GM21526 (cell line): Measurements from ENCODE around the gene ROR2.

Experiments used
- ATAC-seq: cut with Tn5 transposase; IDR thresholded peaks from one replicate; pipeline ENCODE4 v1.9.1; 2021; ENCODE audit warnings: moderate library complexity; ENCODE audit not compliant: unreplicated experiment, low FRiP score

Gene ROR2

DNA sequence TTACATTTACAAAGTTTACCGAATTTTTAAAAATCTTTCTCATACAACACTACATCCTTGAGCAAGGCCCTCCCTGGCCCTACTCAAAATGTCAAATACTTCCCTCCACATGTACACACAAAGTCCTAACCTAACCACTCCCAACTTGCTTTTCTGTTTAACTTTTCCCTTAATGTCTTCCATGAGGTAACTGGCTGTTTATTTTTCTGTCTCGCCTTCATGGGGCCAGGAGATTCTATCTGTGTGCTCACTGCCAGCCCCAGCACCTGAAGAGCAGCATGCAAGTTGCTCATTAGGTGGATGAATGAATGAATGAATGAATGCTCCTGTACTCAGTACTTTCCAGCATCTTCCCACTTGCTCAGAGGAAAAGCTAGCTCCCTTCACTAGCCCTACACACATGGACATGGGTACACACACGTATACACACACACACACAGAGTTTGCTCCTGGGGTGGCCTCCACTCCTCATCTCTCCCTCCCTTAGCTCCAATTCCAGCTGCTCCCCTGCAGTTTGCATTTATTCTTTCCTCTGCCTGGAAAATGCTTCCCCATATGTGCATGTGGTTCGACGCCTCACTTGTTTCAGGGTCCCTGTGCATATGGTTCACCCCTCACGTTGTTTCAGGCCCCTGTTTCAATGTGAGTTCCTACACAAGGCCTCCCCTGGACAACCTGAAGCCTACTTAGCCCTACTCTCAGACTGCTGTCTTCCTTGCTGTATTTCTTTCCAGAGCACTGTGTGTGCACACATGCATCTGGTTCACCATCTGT, 165.2 kb downstream of the ROR2 start:
- no peak for ATAC-seq

DNA sequence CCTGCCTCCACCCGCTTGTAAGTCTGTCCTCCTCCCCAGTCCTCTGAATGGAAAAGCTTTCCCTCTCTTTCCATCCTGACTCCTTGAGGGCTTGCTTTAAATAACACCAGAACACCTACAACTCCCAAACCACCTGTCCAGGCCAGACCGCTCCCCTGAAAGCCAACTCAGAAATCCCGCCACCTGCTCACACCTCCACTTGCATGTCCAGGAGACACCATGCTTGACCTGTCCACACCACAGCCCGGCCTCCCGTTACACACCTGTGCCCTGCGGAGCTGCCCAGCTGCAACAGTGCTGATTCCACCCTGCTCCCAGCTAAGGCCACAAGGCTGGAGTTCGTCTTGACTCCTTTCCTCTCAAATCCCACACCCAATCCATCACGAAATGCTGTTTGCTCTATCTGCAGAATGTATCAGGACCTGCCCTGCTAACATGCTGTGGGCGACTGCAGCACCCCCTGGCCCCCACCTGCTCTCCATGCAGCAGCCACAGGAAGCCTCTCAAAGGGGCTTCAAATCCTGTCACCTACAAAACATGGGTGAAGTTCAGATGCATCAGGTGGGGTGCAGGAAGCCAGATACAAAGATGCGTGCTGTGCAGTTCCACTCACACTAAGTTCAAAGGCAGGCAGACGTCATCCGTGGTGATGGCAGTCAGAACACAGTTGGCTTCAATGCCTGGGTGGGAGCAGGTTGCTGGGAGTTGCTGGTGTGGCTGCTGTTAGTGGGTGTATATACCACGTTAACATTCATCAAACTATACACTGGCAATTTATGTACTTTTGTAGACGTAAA, 166.0 kb downstream of the ROR2 start:
- no peak for ATAC-seq

DNA sequence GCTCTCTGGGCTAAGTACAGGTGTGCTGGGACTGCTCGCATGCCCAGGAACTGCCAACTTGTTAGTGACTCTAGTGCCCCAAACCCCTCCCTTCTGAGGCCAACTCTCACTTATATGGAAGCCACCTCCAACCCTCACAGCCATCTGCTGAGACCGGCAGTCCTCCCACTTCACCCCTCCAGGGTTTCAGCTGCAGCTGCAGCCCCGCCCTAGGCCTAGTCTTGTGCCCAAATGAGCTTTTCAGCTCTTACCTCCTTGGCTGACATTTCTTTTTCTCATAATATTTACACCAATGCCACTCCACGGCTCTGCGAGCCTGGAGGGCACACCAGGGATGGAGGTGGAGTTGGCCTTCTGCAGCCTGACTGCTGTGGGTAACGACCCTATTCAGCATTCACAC, 166.6 kb downstream of the ROR2 start:
- no peak for ATAC-seq

DNA sequence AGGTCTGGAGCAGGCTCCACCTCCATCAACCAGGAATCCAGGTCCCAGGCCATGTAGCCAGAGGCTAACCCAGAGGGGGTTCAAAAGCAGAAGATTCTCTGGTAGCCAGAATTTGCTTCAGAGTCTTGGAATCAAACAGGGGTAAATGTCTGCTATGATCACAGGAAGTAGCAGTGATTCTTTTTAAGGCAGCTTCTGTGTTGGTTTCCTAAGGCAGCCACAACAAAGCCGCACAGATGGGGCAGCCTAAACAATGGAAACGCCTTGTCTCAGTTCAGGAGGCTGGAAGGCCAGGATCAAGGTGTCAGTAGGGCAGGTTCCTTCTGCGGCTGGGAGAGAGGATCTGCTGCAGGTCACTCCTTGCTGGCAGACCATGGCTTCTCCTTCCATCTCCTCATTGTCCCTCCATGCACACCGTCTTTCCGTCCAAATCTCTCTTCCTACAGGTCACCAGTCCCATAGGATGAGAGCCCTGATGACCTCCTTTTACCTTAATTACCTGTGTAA, 167.3 kb downstream of the ROR2 start:
- no peak for ATAC-seq

DNA sequence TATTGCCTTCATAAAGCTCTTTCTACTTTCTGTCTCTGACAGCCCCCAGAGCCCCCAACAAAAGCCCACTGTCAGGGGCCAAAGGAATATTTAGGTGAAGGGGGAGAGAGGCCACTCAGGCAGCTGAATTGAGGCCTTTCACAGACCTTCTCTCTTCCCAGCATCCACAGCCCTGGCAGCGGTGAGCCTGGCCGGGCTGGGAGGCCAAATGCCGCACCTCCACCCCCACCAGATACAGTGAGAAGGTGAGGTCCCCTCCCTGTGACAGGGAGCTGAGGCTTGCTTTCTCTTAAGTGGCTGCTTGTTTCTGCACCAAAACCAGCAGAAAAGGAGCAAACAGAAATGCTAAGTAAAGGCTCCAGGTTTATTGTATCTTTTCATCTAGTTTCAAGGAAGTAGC, 168.1 kb downstream of the ROR2 start:
- ATAC-seq: no peak

DNA sequence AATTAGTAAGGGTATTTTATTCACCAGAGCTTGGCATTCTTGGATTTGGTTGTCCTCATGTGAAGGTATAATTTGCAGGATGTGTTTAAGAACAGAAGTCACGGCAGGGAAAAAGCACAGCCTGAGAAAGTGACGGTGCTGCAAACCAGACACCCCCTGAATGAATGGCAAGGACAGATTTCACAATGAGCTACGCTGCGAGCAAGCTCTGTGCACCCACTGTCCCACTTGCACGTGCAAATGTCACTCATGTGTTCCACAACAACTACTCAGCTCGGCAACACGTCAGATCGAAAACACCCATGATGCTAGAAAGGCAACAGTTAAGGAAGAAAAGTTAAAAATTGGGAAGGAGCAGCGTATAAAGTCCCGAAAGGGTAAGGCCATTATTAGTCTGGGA, 168.9 kb downstream of the ROR2 start:
- no peak for ATAC-seq

DNA sequence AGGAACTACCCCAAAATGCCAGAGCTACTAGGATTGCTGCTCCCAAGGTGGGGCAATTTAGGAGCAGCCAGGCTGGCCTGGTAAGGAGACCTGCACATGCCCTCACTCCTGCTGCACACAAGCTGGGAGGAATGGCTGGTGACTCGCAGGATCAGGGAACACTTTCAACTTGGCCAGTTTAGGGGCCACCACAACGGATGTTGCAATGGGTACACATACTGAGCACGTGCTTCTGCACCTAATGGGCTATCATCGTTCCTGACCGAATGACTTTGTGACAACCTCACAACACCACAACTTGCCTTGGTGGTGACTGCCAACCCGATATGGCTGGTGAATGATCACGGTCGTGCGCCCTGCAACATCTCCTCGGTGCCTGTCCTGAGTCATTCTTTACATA, 172.0 kb downstream of the ROR2 start:
- no peak for ATAC-seq

DNA sequence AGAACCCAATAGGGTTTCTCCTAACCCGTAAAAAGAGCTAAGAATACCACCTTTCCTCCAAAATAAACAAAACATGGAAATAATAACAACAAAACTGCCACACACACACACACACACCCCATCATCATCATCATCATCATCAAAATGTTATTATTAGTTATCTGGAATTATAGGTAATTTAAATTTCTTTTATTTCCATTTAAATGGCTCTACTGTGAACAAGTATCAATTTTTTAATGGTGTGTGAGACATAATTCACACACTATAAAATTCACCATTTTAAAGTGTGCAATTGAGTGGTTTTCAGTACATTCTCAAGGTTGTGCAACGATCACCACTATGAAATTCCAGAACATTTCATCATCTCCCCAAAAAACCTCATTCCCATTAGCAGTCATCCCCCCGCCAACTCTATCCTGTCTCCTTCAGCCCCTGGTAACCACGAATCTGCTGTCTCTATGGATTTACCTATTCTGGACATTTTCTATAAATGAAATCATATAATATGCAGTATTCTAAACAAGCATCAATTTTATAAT, 172.7 kb downstream of the ROR2 start:
- ATAC-seq: no peak

DNA sequence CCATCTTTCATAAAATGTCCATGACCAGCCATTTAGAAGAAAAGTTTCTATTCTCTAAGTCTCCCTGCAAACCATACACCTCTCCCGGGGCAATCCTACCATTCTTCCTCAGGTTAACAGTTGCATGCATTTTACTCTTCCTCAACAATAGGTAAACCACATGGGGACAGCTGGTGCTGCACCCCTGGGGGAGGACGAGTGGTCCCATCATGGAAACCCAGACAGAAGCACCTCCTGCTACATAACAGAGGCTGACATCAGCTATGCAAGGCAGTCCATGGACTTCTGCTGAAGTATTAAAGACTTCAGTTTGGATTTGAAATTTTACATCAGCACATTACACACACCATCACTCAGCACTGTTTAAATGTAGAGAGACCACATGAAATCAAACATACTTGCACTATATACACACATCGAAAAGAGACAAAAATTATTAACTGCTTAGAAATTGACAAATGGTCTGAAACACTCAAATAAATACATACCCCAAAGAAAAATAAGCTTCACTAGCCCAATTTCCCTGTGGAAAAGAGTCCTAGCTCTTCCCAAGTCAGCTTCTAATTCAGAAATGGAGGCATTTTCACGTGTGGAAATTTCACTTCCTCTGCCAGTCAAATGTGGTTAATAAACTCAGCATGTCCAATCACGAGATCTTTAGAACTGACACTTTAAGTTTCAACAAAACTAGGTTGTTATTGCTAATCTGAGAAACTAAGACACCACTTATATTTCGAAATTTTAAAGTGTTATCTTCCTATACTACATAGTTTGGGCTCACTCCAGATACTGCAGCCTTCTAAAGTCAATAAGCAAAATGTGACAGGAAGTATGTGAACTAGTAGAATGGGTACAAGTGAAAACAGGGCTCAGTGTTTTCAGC, 173.4 kb downstream of the ROR2 start:
- ATAC-seq: no peak

DNA sequence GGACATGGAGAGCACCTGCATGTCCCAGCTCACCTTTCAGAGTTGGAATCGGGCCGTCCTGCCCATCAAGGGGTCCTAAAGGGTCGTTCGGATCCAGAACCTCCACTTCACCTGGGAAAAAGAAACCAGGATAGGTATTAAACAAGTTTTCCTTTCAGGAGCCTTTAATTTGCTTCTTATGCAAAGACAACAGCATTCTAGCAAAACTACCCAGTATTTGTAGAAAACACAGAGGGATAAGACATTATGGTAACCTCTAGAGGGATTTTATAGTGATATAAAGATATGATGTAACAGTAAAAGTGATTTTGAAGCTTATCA, 174.4 kb downstream of the ROR2 start:
- ATAC-seq: no peak

DNA sequence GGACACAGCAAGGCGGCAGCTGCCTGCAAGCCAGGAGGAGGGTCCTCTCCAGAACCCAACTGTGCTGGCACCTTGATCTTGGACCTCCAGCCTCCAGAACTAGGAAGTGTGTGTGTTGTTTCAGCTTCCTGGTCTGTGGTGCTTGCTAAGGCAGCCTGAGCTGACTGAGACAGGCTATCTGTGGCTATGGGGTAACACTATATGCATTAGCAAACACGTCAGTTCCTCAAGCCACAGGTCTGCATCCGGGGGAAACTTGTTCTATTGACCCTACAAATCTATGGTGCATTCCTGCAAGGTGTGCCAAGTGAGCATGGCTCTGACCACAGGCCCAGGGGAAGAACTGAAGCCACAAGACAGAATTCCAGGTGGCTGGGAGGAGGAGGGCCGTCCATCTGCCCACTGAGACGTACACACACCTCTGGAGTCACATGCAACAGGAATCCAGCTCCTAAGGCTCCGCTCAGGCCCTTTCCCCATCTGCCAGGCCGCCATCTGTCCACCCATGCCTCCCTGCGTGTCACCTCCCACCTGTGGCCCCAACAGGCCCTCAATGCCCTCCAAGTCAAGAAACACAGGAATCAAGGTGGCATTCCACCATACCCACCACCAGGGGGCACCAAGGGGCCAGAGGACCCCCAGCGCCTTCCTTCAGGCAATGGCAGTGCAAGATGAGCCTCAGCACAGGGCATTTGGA, 174.9 kb downstream of the ROR2 start:
- no peak for ATAC-seq

DNA sequence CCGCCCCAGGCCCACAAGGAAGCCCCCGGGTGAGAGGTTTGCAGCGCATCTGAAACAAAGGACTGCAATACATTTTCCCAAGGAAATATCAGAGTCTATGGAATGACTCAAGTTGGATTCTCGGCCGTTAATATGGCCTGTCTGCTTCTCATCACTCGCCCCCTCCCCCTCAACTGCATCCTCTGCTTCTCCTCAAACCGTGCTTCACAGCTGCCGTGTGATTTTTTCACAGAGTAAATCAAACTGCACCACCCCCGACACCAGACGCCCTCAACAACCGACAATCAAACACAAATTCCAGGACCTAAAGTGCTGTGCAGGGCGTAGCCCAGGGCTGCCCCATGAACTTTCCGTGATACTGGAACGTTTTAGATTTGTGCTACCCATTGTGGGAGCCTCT, 176.9 kb downstream of the ROR2 start:
- ATAC-seq: no peak

DNA sequence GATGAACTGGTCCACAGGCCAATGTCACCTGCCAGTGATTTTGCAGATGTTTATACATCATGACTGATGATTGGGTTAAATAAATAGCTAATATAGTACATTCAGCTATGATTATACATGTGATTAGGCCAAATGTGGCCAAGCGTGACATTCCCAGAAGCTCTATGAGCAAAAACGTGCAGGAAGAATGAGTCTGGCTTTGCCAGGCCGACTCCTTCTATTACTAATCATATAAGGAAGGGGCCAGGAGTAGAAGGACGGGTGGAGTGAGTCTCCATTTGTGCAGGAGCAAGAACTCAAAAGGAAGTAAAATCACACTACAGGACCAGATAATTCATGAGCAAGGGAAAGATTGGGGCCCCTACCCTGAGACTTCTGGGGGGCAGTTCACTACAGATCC, 178.2 kb downstream of the ROR2 start:
- no peak for ATAC-seq

DNA sequence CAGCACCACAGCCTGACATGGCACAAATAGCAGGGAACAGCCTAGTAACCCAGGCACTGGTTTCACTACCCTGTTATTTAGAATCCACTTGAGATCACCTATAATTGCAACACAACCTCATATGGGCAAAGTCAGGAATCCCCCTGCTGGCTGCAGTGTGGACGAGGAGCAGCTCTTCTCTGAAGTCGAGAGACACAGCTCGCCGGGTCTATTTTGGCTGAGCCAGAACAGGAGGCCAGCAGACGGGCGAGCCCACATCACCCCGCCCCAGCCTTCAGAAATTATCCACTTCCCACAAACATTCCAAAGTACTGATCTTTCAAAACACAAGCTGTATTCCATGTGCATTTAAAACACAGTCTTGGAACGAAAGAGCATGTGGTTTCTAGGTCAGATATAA, 179.0 kb downstream of the ROR2 start:
- no peak for ATAC-seq

DNA sequence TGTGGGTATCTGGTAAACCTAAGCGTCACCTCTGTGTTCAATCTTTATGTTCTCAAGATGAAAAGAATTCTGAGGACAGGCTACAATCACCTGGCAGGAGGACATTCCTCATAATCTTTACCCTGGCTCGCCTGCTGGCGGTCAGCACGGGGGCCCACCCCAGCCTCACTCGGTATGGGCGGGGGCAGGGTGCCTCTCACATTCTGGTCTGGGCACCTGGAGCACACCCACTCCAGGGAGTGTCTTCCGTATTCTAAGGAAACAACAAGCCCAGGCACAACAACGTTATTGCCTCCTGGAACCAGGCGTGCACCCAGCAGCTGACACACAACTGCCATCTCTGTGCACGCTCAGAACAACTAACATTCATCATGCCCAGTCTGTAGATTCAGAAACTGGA, 179.8 kb downstream of the ROR2 start:
- ATAC-seq: no peak

DNA sequence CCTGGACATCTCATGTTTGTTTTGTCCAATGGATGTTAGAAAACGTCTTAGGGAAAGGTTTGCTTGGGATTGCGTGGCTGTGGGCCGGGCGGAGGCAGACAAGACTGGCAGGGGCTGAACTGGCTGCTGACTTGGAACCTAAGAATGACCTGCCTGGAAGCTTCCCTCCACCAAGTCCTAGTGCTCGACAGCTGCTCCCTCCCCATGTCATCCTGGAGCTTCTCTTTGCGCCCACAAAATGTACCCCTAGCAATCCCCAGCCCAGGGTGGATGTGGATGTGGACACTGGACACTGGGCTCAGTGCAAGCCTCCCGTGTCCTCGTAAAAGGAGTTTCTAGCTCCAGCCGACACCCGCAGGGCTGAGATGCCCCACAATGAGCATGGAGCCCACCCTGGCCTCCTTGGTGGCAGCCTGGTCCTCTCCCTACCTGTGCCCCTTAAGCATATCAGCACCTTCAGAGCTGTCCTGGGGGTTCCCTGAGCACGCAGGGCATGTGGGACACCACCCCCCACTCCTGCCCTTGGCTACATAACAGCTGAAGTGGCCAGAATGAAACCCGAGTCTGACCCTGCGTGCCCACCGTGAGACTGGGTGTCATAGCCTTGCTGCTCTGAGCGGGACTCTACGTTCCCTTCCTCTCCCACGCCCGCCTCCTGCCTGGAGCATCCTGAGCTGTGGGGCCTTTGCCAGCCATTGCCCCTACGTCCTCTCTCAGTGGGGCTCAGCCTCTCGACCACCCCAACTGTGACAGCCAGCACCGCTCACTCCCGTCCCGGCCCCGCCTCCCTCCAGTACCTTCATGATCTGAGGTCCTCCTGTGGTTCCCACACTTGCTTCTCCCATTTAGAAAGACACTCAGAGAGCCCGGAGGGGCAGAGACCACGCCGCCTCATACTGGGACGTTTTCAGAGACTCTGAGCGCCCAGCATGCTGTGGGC, 180.8 kb downstream of the ROR2 start:
- ATAC-seq: no peak

DNA sequence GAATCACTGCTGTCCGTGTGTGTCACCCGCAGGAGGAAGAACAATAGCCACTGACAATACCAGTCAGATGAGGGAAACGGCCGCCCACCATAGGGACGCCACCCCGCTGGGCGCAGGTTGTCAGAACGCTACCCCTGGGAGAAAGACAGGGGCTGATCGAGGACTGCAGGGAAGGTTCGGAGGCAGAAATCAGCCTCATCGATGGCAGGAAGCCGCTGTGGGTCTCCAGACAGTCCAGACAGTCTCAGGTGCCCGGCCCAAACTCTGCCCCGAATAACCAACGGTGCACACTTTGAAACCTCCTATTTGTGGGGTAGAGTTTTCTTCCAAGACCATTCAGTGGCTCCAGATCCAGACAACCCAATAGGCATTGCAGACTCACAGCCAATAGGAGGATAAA, 181.5 kb downstream of the ROR2 start:
- no peak for ATAC-seq

DNA sequence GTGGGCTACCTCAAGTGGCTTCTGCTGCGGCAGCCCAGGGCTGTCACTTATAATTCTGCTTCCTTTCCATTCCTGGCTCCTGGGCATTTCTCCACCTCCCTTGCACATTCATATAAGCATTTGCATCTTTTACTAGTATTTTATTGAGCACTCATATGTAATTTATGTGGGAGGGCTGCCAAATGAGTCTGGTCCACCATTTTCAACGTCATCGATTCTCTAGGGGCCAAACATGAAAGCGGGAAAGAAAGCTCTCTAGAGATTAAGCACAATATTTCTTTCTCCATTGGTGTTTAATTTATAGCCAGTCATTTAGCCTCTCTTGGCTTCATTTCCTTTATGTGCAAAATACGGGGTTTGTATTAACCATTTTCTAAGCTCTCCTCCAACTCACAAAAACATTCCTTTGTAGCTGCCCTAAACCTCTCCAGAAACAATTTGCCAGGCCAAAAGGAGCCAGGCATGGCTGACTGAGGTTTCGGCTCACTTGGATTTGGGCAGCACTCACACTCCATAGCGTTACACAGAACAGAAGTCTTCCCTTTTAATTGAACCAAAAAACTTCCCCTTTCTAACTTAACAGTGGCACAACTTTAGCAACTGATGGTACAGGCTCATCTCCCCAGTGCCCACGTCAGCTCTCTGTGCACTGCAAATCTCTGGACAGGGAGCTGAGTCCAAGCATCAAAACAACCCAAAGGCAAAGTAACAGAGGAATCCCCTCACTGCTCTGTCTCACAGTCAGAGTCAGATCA, 183.5 kb downstream of the ROR2 start:
- no peak for ATAC-seq
